Gastroesophageal sphincter (tissue), 4 donors: ENCODE measurements around the gene ARID3A. TPM values are rescaled to one million over a fixed set of nuclear protein-coding genes. Genes with fewer than 3 reads are reported as not detected.

Experiments
- ATAC-seq: fragments of 150-250 bp; one replicate; pipeline ENCODE4 v1.9.1; 2016; ENCODE audit warnings: mild to moderate bottlenecking, moderate library complexity
- H3K27ac ChIP-seq, 4 donors: fragments of 200-600 bp; sonication (generic) in 3 of 4; 1 replicate in 3 of 4; 2 replicates in 1 of 4; pipeline ENCODE4 v1.5.1; 2016 to 2019
- H3K27me3 ChIP-seq: fragments of 200-600 bp; sonication (generic); one replicate; pipeline ENCODE4 v1.5.1; 2019
- H3K36me3 ChIP-seq, 2 donors: fragments of 200-600 bp; sonication (generic); one replicate each; pipeline ENCODE4 v1.5.1; 2019; ENCODE audit warnings: control low read depth in 1 of 2
- H3K4me1 ChIP-seq, 3 donors: fragments of 200-600 bp; sonication (generic); 1 replicate in 2 of 3; 2 replicates in 1 of 3; pipeline ENCODE4 v1.5.1; 2016 to 2019; ENCODE audit warnings: control low read depth in 2 of 3
- H3K4me3 ChIP-seq, 2 donors: fragments of 200-600 bp; sonication (generic); one replicate each; pipeline ENCODE4 v1.5.1; 2019; ENCODE audit warnings: mild to moderate bottlenecking in 1 of 2, moderate library complexity in 1 of 2
- H3K9me3 ChIP-seq, 3 donors: fragments of 200-600 bp; sonication (generic); one replicate each; pipeline ENCODE4 v1.5.1; 2017 to 2019; ENCODE audit warnings: control low read depth in 2 of 3
- EP300 ChIP-seq: sonication (generic); formaldehyde crosslinking; IDR thresholded peaks from one replicate; pipeline ENCODE4 v1.6.1; 2017; ENCODE audit warnings: antibody characterized with exemption, mild to moderate bottlenecking
- POLR2A ChIP-seq, 2 donors: fragments of 450-650 bp; IDR thresholded peaks; one replicate each; pipeline ENCODE4 v1.6.1; 2017; ENCODE audit warnings: antibody characterized with exemption in 2 of 2, mild to moderate bottlenecking in 2 of 2, moderate library complexity in 1 of 2
- POLR2AphosphoS5 ChIP-seq: sonication (generic); formaldehyde crosslinking; IDR thresholded peaks from one replicate; pipeline ENCODE4 v1.6.1; 2017; ENCODE audit warnings: antibody characterized with exemption
- WGBS, 2 donors: methylation state at CpG; one replicate each; pipeline ENCODE4 v1.1.5; 2018; ENCODE audit warnings: low coverage in 1 of 2; 5-methylcytosine and 5-hydroxymethylcytosine counted together
- total RNA-seq, 4 donors: library from RNA; depleted of rRNA; stranded (reverse); fragments of >200 nt; gene quantifications; one replicate each; pipeline ENCODE4 v1.1.0, GENCODE V29; 2016
- TF ChIP-seq, protein P1 (sequence below), 4 experiments: fragments of 200-600 bp in 2 of 4; fragments of 450-650 bp in 2 of 4; sonication (generic) in 1 of 4; IDR thresholded peaks; one replicate each; pipeline ENCODE4 v1.5.1; 2017 to 2019; ENCODE audit warnings: antibody characterized with exemption in 4 of 4, mild to moderate bottlenecking in 2 of 4, moderate library complexity in 2 of 4

Gene ARID3A
- total RNA-seq, 4 donors from 2014 or later = 3.6 to 6.2 (median 4.9) TPM

DNA sequence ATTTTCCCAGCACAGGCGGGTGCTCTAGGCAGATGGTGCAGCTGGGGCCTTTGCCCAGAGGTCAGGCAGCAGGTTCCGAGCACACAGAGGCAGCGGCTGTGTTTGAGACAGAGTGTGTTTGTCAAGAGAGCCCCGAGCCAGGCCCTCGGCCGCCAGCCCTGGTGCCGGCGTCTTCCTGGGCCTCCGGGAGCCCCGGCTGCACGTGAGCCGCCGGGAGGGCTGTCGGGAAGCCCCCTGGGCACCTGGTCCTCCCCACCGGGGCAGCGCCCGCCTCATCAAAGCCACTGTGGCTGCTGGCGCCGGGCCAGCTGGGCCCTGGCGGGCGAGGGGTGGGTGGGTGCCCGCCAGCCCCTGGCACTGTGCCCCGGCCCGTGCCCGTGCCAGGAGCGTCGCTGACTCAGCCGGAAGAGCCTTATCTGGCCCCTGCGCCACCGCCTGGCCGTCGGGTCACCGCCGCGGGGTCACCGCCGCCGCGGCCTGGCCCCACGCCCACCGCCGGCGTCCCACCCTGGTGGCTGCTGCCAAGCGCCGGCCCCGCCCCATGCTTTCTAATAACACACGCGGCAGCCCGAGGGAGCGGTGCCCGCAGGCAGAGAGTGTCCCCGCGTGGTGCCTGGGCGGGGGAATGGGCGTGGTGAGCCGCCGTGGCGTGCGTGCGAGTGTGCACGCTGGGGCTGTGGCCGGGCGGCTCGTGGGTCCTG is 14.9 kb downstream of the ARID3A start:
- Histone ChIP-seq H3K36me3 (peaks cover 0 to 4% of the 10 kb centered on the region in 2 donors), H3K27ac (peak overlapping the region in 3 of 4 donors; percentile 79 to 87 (median 84)), H3K4me1 (peaks cover 0 to 33% (median 4%) of the 10 kb centered on the region in 3 donors), H3K9me3 (no peaks in the 10 kb centered on the region), H3K27me3 (no peaks in the 10 kb centered on the region), H3K4me3 (peak overlapping the region; percentile 1 to 48)
- peak; percentile 85 for ATAC-seq
- TF ChIP-seq EP300 (no peak), POLR2AphosphoS5 (peak; percentile 23)
- TF ChIP-seq, protein P1, sequence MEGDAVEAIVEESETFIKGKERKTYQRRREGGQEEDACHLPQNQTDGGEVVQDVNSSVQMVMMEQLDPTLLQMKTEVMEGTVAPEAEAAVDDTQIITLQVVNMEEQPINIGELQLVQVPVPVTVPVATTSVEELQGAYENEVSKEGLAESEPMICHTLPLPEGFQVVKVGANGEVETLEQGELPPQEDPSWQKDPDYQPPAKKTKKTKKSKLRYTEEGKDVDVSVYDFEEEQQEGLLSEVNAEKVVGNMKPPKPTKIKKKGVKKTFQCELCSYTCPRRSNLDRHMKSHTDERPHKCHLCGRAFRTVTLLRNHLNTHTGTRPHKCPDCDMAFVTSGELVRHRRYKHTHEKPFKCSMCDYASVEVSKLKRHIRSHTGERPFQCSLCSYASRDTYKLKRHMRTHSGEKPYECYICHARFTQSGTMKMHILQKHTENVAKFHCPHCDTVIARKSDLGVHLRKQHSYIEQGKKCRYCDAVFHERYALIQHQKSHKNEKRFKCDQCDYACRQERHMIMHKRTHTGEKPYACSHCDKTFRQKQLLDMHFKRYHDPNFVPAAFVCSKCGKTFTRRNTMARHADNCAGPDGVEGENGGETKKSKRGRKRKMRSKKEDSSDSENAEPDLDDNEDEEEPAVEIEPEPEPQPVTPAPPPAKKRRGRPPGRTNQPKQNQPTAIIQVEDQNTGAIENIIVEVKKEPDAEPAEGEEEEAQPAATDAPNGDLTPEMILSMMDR (IDR thresholded peaks at IDR 0.05) = peak in 1 of 4 experiments; percentile 24
- WGBS, 2 donors = no CpG with 5 or more reads among the region's 64 CpGs

DNA sequence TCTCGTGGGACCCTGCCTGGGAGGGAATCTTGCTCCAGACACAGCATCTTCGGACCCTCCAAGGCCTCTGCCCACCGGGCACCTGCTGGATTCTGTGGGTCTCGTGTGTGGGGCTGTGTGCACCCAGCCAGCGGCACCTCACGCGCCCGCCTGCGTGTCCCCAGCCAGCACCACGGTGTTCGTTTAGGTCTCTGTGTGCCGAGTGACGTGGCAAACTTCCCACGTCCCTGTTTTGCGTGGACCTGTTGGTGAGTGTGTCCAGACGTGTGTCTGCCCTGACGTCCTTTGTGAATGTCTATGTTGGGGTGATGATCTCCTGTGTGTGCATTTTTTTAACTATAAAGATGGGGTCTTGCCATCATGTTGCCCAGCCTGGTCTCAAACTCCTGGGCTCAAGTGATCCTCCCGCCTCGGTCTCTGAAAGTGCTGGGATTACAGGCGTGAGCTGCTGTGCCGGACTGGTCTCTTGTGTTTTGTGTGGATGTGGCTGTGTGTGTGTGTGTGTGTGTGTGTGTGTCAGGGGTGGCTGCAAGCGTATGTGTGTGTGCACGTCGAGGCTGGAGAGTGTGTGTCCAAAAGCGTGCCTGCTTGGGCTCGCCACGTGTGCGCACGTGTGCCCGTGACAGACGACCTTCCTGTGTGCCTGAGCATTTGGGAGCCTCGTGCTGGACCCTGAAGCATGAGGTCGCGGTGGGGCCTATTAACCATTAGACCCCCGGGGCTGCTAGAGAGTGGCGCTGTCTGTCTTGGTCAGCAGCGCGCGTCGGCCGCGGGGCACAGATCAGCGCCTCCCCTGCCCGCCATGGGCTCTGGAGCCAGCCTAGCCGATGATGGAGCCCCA is 15.7 kb downstream of the ARID3A start:
- peak overlapping the region in 3 of 4 donors; percentile 79 to 87 (median 84) for H3K27ac ChIP-seq
- no peak for TF ChIP-seq EP300
- ATAC-seq = no peak
- peaks cover 0 to 4% of the 10 kb centered on the region in 2 donors for H3K36me3 ChIP-seq
- 83 to 100% methylated on average over 1 to 8 of the region's 45 CpGs for WGBS, 2 donors
- peaks cover 0 to 28% (median 4%) of the 10 kb centered on the region in 3 donors for H3K4me1 ChIP-seq
- peak overlapping the region; percentile 1 to 48 for H3K4me3 ChIP-seq
- H3K9me3 ChIP-seq = no peaks in the 10 kb centered on the region
- no peaks in the 10 kb centered on the region for H3K27me3 ChIP-seq

DNA sequence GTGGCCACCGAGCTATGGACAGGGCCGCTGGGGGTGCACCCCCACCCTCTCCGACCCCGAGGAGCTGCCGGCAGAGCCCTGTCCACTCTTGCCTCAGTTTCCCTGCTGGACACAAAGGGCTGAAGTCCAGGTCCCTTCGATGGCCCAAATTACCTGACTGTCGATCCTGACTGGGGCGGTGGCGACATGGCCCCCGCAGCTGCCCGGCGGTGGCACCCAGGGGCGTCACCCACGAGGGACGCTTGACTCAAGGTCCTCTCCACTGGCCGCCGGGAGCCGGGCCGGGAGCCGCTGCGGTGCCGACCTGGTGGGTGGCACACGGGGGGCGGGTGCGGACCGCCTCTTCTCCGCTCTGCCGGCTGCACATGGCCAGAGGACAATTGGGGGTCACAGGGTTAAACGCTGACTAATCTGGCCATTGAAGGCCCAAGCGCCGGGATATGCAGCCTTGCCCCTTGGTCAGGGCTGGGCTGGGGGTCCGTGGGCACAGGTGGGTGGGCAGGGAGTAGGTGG is 16.4 kb downstream of the ARID3A start:
- Histone ChIP-seq H3K4me1 (peaks cover 0 to 28% (median 4%) of the 10 kb centered on the region in 3 donors), H3K27ac (no peak overlapping the region), H3K27me3 (no peaks in the 10 kb centered on the region), H3K36me3 (peaks cover 0 to 4% of the 10 kb centered on the region in 2 donors), H3K4me3 (no peak overlapping the region), H3K9me3 (no peaks in the 10 kb centered on the region)
- ATAC-seq = no peak
- TF ChIP-seq, protein P1 (IDR thresholded peaks at IDR 0.05) = no peak
- TF ChIP-seq POLR2A (IDR thresholded peaks at IDR 0.05) (no peak), POLR2AphosphoS5 (no peak), EP300 (no peak)
- WGBS, 2 donors = 88% methylated on average over 3 of the region's 32 CpGs; no CpG with 5 or more reads in 1 of the 2 donors

DNA sequence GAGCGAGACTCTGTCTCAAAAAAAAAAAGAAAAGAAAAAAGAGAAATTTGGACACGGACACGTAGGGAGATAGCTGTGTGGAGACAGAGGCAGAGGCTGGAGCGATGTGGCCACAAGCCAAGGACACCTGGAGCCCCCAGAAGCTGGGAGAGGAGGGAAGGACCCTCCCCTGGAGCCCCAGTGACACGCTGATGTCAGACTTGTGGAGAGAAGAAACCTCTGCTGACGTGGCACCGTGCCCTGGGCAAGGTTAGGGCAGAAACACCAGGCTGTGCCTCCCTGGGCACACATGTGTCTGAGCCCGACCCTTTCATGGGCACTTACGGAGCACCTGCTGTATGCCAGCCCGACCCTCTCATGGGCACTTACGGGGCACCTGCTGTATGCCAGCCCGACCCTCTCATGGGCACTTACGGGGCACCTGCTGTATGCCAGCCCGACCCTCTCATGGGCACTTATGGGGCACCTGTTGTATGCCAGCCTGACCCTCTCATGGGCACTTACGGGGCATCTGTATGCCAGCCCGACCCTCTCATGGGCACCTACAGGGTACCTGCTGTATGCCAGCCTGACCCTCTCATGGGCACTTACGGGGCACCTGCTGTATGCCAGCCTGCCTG is 17.8 kb downstream of the ARID3A start:
- Histone ChIP-seq H3K27me3 (no peaks in the 10 kb centered on the region), H3K27ac (no peak overlapping the region), H3K9me3 (no peaks in the 10 kb centered on the region), H3K4me3 (no peak overlapping the region), H3K4me1 (peaks cover 0 to 28% (median 4%) of the 10 kb centered on the region in 3 donors), H3K36me3 (peaks cover 0 to 9% of the 10 kb centered on the region in 2 donors)
- TF ChIP-seq EP300 (no peak), POLR2AphosphoS5 (no peak)
- no peak for ATAC-seq
- WGBS, 2 donors = 92 to 97% methylated on average over 5 to 6 of the region's 17 CpGs

DNA sequence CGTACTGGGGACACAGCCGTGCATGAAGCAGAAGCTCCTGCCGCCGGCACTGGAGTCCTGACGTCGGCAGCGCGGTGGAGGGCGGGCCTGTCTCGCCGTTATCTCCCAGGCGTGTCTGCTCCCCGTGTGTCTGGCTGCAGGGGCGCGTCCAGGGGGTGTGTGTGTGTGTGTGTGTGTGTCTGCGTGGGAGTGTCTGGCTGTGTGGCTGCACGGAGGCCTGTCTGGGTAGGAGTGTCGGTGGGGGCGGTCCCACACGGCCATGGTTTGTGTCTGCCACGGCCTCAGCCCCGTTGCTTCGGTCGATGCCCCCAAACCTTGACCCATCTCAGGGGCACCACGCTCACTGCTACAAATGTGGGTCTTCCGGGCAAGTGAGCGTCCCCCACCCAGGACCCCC is 18.3 kb downstream of the ARID3A start:
- TF ChIP-seq POLR2A (IDR thresholded peaks at IDR 0.05) (no peak), EP300 (no peak), POLR2AphosphoS5 (no peak)
- TF ChIP-seq, protein P1 (IDR thresholded peaks at IDR 0.05) = no peak
- H3K27ac ChIP-seq = no peak overlapping the region
- peaks cover 0 to 9% of the 10 kb centered on the region in 2 donors for H3K36me3 ChIP-seq
- no CpG with 5 or more reads among the region's 27 CpGs for whole genome bisulfite sequencing, 2 donors
- H3K9me3 ChIP-seq = no peaks in the 10 kb centered on the region
- no peaks in the 10 kb centered on the region for H3K27me3 ChIP-seq
- no peak overlapping the region for H3K4me3 ChIP-seq
- ATAC-seq = no peak
- peaks cover 0 to 28% (median 4%) of the 10 kb centered on the region in 3 donors for H3K4me1 ChIP-seq
